Renal cortical epithelial cell (primary cell): Measurements from ENCODE around the gene RNPS1. TPM values are rescaled to one million over a fixed set of nuclear protein-coding genes. Genes with fewer than 3 reads are reported as not detected.

ENCODE experiments used
- DNase-seq: peaks from one replicate; pipeline ENCODE4 v3.0.0-alpha.2; 2011; ENCODE audit warnings: low read depth
- total RNA-seq: library from RNA; depleted of rRNA; stranded (reverse); fragments of >200 nt; gene quantifications from 2 replicates; pipeline ENCODE4 v1.2.3, GENCODE V29; 2014

Gene RNPS1
- total RNA-seq, result 76.4 and 94.4 TPM in 2 replicates

DNA sequence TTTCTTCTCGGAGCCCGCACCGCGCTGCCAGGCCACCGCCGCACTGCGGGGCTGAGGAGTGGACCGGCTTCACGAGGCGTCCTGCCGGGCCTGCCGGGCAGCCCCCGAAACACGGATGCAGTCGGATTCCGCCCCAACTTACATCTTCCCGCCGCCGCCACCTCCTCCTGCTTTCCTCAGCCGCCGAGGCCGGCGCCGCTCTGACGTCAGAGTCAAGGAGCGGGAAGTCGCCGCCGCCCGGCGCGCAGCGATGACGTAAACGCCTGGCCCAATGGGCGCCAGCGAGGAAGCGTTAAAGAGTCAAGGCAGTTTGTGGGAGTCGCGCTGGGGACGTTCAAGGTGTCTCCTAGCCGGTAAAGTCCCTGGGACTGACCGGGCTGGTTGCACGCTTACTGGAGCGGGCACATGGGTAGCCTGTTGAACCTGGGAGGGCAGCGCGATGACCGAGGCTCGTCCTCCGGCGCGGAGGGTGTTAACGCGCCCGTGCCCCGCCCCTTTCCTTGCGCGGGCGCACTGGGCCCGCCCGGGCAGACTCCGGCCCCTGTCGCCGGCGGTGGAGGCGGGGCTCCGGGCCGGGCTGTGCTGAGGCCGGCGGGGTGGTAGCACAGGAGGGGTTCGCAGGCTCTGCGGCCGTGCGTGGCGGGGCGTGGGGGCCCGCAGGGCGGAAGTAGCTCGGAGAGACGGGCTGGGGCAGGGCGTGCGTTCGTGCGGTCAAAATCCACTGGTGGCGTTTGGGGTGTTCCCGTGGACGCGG, at the start of gene RNPS1:
Gene RNPS1, minus strand, starts transcription at position 214 of the 754 bp plus-strand sequence. CDS start 3,483 bp downstream, outside the sequence.
- DNase-seq, result peak; percentile 74

GRCh38 chr16:2317231-2318020, 49.5 kb upstream of the RNPS1 start:
- no peak for DNase-seq

DNA sequence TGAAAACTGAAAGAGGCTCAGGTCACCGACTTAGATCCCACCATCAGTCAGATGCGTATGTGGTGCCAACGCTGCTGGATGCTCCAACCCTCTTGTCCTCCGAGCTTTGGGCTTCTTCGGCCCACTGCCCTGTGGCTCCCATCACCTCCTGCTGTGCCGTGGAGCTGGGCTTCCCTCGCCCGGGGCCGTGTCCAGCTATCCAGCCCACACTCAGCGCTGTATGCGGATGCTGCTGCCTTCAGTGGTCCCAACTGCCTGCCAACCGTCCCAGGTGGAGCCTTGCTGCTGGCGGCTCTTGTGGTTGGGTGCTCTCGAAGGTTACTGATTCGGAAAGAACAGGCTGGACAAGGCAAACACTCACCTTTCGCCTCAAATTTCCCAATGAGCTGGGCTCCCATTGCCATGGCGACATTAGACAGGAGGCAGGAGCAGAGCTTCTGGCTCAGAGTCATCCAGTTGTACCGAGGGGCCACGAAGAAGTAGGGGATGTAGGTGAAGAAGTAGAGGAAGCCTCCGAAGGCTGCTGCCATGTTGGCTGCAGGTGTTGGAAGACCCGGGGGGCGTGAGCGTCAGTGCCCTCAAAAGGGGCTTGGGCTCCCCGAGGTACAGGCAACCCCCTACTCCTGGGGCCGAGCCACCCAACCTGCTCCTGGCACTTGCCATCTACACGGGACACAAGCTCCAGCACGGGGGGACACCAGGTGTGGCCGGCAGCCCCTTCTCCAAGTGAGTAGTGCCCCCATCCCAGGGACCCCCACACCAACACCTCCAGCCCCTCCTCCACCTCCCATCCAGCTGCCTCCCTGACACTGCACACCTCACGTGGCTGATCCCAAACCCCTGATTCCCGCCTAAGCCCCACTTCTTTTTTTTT, 40.4 kb upstream of the RNPS1 start:
- no peak for DNase-seq

DNA sequence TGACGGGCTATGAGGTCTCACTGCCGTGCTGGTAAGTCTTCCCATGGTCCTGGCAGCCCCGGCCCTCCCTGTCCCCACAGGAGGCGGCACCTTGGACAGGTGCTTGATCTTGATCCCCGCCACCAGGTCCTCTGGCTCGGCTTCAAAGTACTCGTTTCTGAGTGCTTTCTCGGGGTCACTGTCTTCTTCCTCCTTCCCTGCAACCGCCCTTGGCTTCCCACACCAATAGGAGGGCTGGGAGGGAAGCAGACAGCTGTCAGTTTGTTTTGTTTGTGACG, 31.9 kb upstream of the RNPS1 start:
- DNase-seq, result no peak

- DNase-seq, result no peak
Observed at GRCh38 chr16:2299121-2299914, 31.4 kb upstream of the RNPS1 start.

DNA sequence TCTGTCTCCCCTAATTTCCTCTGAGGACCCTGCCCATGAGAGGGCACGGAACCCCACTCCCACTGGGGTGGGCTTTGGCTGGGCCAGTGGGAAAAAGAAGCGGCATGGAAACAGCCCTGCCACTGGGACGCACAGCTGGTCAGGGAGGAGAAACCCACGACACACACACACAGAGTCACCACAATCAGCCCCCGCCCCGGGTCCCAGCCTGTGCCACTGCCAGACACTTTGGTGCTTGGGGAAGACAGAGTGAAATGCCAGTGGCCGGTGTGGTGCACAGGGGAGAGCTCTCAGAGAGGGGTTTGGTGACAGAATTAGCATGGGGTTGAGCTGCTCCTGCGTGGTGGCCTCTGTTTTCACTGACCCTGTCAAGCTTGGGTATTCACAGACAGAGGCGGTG, 30.7 kb upstream of the RNPS1 start:
- no peak for DNase-seq

- DNase-seq, result no peak
Observed at GRCh38 chr16:2297506-2297860, 29.6 kb upstream of the RNPS1 start.

GRCh38 chr16:2296661-2297505, 29.0 kb upstream of the RNPS1 start:
- peak; percentile 2 for DNase-seq

GRCh38 chr16:2295056-2295798, 27.3 kb upstream of the RNPS1 start:
- no peak for DNase-seq

DNA sequence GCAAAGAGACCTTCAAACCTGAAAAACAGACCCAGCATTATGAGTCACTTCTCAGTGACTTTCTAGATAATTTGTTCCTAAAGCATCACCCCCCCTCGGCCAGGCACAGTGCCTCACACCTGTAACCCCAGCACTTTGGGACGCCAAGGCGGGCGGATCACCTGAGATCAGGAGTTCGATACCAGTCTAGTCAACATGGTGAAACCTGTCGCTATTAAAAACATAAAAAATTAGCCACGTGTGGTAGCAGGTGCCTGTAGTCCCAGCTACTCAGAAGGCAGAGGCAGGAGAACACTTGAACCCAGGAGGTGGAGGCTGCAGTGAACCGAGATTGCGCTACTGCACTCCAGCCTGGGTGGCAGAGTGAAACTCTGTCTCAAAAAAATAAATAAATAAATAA, 24.3 kb upstream of the RNPS1 start:
- no peak for DNase-seq

DNA sequence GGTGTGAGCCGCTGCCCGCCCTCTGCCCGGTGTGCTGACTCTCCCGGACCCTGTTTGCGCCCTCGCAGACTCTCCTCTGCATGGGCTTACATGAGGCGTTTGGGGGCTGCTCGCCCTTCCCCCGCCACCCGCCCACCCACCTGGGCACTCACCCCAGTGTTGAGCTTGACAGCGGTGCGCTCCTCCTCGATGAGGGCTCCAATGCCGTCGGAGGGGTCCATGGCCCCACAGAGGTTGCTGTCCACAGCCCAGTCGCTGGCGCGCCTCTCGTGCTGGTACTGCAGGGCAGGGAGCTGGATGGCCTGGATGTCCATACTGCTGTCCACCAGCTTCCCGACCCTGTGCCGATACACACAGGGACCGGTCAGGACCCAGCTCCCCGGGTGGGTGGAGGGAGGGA, 21.4 kb upstream of the RNPS1 start:
- DNase-seq, result no peak

- no peak for DNase-seq
Observed at GRCh38 chr16:2288726-2289125, 20.8 kb upstream of the RNPS1 start.

DNA sequence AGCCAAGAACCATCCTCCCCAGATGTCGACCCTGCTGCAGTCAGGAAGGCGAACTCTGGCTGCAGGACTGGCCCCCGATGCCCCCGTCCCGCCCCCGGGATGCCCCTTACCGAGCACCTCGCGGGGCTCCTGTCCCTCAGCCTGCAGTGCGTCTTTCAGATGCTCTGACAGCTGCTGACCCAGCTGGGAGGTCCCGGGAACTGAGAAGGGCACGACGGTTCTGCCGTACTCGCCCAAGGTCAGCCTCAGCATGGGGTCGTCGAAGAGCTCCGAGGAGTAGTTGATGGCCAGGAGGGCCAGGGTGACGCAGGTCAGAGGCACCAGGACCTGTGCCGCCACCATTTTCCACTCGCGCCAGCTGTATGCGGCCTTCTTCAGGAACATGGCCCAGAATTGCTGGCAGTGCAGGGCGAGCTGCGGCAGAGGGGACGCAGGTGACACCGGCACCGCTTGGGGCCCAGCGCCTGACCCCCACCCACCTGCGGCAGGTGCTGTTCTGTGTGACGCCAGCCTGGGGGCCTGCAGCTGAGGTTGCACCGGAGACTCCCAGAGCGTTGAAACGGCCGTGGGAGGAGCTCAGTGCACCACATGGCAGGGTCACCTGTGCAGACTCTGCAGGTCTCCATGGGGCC, 20.1 kb upstream of the RNPS1 start:
- DNase-seq, result no peak

DNA sequence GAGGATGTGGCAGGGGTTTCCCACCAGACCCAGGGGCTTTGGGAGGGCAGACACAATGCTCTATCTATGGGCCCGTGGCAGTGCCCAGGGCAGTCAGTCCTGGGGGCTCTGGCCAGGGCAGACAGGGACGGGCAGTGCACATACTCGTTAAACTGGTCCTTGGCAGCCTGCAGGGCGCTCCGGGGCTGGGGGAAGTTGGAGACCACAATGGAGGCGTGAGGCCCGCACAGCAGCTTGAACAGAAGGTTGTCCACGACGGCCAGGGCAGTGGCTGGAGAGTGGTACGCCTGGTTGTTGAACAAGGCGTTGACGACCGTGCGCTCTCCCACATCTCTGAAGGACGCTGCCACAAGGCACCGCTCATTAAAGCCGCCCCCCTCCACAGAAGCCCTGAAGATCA, 18.6 kb upstream of the RNPS1 start:
- DNase-seq, result no peak

GRCh38 chr16:2285731-2286191, 17.8 kb upstream of the RNPS1 start:
- no peak for DNase-seq

- DNase-seq, result no peak
Observed at GRCh38 chr16:2284797-2285576, 17.1 kb upstream of the RNPS1 start.

- DNase-seq, result no peak
Observed at GRCh38 chr16:2284001-2284770, 16.3 kb upstream of the RNPS1 start.
